Ascending aorta (tissue), 2 donors: ENCODE data around the gene AIP. TPM values are rescaled to one million over a fixed set of nuclear protein-coding genes. Genes with fewer than 3 reads are reported as not detected.

Source experiments
- DNase-seq, 2 donors: peaks; one replicate each; pipeline ENCODE4 v3.0.0-alpha.2; 2019; ENCODE audit warnings: low spot score in 2 of 2
- H3K27ac ChIP-seq, 2 donors: fragments of 200-600 bp; sonication (generic); one replicate each; pipeline ENCODE4 v1.5.1; 2016 to 2017; ENCODE audit warnings: mild to moderate bottlenecking in 1 of 2
- H3K27me3 ChIP-seq: fragments of 200-600 bp; sonication (generic); one replicate; pipeline ENCODE4 v1.5.1; 2017
- H3K36me3 ChIP-seq, 2 donors: fragments of 200-600 bp; sonication (generic); one replicate each; pipeline ENCODE4 v1.5.1; 2016
- H3K4me1 ChIP-seq, 2 donors: fragments of 200-600 bp; sonication (generic); one replicate each; pipeline ENCODE4 v1.5.1; 2016 to 2017; ENCODE audit warnings: mild to moderate bottlenecking in 1 of 2
- H3K4me3 ChIP-seq, 2 donors: fragments of 200-600 bp; sonication (generic); one replicate each; pipeline ENCODE4 v1.5.1; 2016 to 2017; ENCODE audit warnings: mild to moderate bottlenecking in 1 of 2
- H3K9me3 ChIP-seq, 2 donors: fragments of 200-600 bp; sonication (generic); one replicate each; pipeline ENCODE4 v1.5.1; 2016
- intact Hi-C: fragments of 100-400 bp; cut with DNase I; formaldehyde crosslinking; loops from one replicate; pipeline ENCODE4 v1.15.1; 2023
- total RNA-seq: library from RNA; depleted of rRNA; stranded (reverse); fragments of >200 nt; gene quantifications from one replicate; pipeline ENCODE4 v1.1.0, GENCODE V29; 2016
- TF ChIP-seq, protein P1 (sequence below), 3 experiments: fragments of 200-600 bp in 2 of 3; fragments of 450-650 bp in 1 of 3; sonication (generic) in 2 of 3; IDR thresholded peaks; one replicate each; pipeline ENCODE4 v1.5.1; 2016 to 2019; ENCODE audit warnings: antibody characterized with exemption in 3 of 3, mild to moderate bottlenecking in 1 of 3, moderate library complexity in 1 of 3

The AIP gene
- total RNA-seq, 1 donor from 2014 or later: 116 TPM

- intact Hi-C loops: no loop called here
- no peak within 1 kb of the TSS for H3K27ac ChIP-seq
- no peaks in the 10 kb centered on the region for H3K27me3 ChIP-seq
- no peaks in the 10 kb centered on the region for H3K9me3 ChIP-seq
- no peak within 1 kb of the TSS for H3K4me3 ChIP-seq
- H3K4me1 ChIP-seq: no peaks in the 10 kb centered on the region
- no peak for DNase-seq
- H3K36me3 ChIP-seq: no peaks in the 10 kb centered on the region
- TF ChIP-seq, protein P1, sequence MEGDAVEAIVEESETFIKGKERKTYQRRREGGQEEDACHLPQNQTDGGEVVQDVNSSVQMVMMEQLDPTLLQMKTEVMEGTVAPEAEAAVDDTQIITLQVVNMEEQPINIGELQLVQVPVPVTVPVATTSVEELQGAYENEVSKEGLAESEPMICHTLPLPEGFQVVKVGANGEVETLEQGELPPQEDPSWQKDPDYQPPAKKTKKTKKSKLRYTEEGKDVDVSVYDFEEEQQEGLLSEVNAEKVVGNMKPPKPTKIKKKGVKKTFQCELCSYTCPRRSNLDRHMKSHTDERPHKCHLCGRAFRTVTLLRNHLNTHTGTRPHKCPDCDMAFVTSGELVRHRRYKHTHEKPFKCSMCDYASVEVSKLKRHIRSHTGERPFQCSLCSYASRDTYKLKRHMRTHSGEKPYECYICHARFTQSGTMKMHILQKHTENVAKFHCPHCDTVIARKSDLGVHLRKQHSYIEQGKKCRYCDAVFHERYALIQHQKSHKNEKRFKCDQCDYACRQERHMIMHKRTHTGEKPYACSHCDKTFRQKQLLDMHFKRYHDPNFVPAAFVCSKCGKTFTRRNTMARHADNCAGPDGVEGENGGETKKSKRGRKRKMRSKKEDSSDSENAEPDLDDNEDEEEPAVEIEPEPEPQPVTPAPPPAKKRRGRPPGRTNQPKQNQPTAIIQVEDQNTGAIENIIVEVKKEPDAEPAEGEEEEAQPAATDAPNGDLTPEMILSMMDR (IDR thresholded peaks at IDR 0.05): no peak
Measured at GRCh38 chr11:67522844-67523555, 40.2 kb downstream of the AIP start, which contains the start of gene CABP2. TSS of gene CABP2 (minus strand) at chr11:67523446. CDS start at chr11:67523326, 120 bp downstream.

GRCh38 chr11:67523556-67524479 is 41.0 kb downstream of the AIP start:
- Histone ChIP-seq H3K9me3 (no peaks in the 10 kb centered on the region), H3K36me3 (no peaks in the 10 kb centered on the region), H3K4me1 (no peaks in the 10 kb centered on the region), H3K27ac (no peak overlapping the region), H3K4me3 (no peak overlapping the region), H3K27me3 (no peaks in the 10 kb centered on the region)
- intact Hi-C loops: no loop called here
- no peak for DNase-seq
- TF ChIP-seq, protein P1 (IDR thresholded peaks at IDR 0.05): no peak

DNA sequence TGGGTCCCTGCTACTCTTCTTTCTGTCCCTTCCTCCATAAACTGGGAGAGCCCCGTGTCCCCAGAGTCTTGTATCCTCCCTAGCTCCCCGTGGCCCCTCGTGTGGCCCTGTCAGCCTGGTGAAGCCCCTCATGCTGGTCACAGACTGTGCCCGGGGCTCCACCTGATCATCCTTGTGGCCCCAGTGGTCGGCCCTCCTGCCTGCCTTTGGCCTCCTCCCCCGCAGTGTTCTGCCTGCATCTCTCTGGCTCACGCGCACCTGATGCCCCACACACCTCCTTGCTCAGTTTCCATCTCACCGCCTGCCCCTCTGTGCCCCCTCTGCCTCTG is 41.6 kb downstream of the AIP start:
- no peaks in the 10 kb centered on the region for H3K27me3 ChIP-seq
- H3K36me3 ChIP-seq: no peaks in the 10 kb centered on the region
- DNase-seq: no peak
- no peaks in the 10 kb centered on the region for H3K4me1 ChIP-seq
- no peak overlapping the region for H3K27ac ChIP-seq
- intact Hi-C loops: no loop called here
- no peaks in the 10 kb centered on the region for H3K9me3 ChIP-seq
- no peak overlapping the region for H3K4me3 ChIP-seq
- TF ChIP-seq, protein P1 (IDR thresholded peaks at IDR 0.05): no peak

DNA sequence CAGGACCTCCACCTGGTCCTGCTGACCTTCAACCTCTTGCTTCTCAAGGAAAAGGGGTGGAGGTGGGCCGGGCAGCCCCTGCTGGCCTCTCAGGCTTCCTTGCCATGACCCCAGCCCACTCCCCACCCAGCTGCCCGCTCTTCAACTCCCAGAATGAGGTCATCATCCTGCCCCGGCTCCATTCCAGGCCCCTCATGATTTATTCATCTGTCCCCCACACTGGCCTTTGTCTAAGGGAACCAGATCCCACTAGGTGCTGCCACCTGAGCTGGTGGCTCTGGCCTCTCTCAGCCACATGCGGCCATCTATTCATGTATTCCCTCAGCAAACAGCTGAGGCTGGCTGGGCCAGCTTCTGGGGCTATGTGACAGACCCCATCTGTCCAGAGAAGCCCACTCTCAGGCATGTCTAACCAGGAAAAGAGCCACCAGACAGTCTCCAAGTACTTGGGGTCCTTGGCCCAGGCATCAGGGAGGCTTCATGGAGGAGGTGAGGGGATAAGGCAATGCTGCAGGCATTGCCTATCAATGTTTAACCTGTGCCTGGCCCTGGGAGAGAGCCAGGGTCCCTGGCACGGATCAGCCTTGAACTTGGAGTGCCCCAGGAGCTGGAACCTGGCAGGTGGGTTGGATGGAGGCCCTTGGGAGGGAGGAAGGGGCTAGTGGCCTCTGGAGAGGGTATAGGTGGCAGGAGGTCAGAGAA is 42.6 kb downstream of the AIP start:
- H3K27me3 ChIP-seq: no peaks in the 10 kb centered on the region
- TF ChIP-seq, protein P1 (IDR thresholded peaks at IDR 0.05): no peak
- no peaks in the 10 kb centered on the region for H3K36me3 ChIP-seq
- no peak for DNase-seq
- no peaks in the 10 kb centered on the region for H3K4me1 ChIP-seq
- H3K27ac ChIP-seq: no peak overlapping the region
- no peak overlapping the region for H3K4me3 ChIP-seq
- H3K9me3 ChIP-seq: no peaks in the 10 kb centered on the region
- intact Hi-C loops: no loop called here

DNA sequence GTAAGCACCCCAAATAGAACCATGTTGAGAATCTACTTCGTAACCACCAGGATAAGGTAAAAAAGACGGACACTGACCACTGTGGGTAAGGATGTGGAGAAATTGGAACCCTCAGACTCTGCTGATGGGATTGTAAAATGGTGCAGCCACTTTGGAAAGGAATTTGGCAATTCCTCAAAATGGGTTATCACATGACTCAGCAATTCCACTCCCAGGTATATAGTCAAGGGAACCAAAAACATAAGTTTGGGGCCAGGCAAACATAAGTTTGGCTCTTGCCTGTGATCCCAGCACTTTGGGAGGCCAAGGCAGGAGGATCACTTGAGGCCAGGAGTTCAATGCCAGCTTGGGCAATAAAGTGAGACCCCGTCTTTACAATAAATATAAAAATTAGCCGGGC is 45.5 kb downstream of the AIP start:
- no peak for DNase-seq
- Histone ChIP-seq H3K9me3 (no peaks in the 10 kb centered on the region), H3K27ac (no peak overlapping the region), H3K36me3 (no peaks in the 10 kb centered on the region), H3K27me3 (no peaks in the 10 kb centered on the region), H3K4me3 (no peak overlapping the region), H3K4me1 (no peaks in the 10 kb centered on the region)
- TF ChIP-seq, protein P1 (IDR thresholded peaks at IDR 0.05): no peak
- intact Hi-C loops: no loop called here
